Measurements from ENCODE around the gene WHRN.

The WHRN gene

DNA sequence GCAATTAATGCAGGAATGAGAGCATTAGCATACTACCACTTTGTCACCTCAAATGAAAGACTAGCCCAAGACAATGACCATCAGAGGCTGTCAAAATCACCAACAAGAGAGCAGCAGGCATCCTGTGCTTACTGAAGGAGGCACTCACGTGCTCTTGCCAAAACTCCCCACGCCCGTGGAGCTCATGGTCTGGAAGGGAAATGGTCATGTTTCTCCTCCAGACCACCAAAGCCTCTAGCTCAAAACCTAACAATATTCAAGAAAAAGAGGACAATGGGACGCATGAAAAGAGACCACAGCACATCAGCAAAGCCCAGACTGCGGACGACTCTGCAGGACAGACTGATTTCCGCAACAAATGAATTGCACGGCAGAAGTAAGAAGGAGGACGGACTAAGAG, 130.3 kb downstream of the WHRN start:
- no peak for DNase-seq

DNA sequence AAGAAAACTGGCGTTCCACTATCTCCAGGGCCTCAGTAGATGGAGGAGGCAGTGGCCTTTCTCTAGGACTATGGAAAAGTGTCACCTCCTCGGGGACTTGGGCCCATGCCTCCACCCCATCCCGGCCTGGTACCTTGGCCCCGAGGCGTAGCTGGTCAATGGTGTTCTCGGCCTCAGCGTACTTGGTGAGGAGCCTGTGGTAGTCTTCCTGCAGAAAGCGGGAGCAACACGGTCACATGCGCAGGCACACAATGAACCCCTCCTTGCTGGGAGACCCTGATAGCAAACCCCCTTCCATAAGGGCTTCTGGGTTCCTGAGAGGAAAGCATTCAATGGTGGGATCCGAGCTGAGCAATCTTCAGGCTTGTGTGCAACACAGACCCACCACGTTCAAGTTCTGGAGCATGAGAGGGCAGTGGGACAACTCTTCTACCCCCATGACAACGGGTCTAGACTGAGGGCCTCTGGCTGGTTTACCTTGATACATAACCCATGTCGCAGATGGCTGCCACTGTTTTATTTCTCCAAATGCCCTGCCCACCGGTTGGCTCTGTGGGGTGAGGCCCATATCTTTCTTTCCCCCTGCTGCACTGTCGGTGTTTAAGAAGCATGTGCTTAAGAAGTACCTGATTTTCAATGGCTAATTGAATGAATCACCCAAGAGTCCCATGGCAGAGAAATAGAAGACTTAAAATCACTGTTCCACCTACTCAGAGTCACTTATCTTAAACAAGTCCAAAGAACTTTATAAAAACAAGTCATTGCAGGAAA, 131.1 kb downstream of the WHRN start:
- no peak for DNase-seq

DNA sequence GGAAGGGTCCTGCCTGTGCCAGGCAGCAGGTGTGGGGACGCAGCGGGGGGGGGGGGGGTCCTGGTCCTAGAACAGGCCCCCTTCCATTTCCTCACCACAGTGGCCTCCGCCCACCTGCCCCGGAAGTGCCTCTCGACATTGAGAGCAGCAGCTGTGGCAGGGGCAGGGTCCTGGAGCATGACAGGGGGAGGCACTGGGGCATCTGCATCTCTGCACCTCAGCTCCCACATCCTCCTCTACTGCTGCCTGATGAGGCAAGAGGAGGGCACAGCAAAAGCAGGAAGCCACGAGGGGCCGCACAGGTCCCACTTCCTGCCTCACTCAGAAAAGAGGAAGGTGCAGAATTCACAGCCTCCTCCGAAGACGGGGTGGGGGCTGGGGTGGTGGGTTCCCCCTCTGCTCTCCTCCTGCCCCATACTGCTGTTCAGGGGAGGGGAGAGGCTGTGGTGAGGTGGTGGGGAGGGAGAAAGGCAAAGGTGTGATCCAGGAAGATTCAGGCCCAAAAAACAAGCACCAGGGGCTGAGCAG, 132.3 kb downstream of the WHRN start:
- DNase-seq: no peak

DNA sequence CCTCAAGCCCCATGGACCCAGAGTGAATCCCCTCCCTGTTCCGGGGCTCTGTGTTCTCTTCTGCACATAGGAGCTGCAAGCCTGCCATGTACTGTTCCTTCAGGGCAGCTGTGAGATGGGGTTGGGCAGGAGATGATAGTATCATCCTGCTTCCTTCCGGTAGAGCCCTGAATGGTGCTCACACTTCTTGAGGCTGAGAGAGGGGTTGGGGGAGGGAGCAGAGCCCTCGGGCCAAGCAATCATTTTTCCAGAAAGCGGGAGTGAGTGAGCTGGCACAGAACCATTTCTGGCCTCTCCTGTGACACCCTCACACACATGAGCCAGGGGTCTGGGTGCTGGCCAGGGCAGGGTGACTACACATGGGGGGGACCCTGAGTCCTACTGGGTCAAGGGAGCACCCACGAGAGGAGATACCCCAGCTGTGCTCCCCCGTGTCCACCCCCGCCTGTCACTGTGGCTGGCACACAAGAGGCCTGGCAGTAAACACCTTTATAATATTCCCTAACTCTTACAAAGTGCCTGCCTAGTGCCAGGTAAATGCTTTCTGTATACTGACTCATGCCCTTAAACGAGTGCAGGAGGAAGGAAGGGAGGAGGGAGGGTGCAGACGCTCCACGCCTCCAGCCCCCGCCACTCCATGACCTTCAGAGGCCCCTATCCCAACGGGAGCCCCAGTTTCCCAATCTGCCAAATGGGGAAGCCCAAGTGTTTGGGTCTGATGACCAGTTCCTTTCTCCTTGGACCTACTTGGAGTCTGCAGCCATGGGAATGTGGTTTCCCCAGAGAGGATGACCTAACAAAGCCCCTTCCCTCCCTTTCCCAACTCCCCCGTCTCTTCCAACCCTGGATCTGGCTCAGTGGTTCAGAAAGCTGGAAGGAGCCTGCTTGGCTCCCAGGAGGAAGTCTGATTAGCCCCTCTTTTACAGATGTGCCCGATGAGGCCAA, 133.0 kb downstream of the WHRN start:
- no peak for DNase-seq

DNA sequence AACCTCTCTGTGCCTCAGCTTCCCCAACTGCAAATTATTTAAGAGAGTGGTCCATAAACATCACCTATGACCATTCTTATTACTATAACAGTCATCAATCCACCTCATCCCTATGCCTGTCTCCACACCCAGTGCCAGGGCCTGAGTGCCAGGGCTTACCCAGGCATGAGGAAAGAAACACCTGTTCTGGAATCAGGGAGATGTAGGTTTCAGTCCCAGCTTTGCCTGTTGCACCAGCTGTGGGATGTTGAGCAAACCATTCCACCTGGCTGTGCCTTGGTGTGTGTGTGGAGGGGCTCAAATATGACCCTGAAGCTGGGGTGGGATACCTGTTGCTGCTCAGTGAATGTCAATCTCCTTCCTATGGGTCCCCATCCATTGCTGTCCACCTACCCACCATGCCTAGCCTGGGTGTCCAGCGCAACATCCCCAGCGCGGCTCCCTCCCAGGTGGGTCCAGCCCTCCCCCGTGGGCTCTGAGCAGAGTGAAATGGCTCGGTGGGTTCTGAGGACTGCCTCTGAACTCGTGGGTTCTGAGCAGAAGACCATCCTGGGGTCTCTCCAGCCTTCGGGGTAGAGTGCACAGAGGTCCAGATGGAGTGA, 133.8 kb downstream of the WHRN start:
- no peak for DNase-seq

DNA sequence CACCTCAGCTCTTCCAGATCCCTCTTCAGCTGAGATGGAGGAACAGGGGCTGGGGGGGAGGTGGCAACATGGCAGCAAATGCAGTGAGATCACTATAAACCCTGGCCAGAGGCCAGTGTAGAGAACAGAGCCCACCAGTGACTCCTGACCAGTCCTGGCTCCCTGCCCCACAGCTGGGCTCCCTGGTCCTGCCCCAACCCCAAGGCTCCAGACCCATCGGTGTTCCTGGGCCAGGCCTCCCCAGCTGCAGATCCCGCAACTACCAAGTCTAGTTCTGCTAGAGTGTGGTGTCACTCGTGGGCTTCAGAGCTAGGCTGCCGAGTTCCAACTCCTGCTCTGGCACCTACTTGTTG, 134.3 kb downstream of the WHRN start:
- no peak for DNase-seq

DNA sequence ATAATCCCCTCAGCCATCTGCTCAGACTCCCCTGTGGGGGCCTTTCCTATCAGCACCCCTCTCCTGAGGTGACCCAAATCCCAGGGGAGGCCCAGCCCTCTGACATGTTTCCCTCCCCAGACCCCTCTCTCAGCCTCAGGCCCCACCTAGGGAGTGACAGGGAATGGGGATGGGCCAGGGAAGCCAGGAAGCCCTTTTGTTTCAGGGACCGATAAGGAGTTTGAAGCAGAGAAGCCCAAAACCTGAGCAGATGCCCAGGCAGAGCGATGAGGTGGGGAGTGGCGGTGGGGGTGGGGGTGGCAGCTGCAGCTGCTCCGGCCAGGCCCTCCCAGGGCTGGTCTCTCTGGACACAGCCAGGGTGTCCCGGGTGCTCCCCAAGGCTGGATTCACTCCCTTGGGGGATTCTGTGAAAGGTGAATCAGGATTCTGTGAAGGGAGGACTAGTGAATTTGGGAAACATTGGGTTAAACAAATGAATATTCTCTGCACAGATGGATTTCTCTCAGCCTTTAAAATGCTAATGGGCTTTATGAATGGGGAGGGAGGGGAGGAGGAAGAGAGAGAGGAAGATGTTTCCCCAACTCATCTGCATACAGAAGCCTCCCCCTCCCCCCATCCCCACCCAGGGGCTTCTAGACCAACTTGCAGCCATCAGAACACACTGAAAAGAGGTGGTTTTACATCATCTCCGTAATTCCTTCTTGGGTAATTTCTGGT, 134.9 kb downstream of the WHRN start:
- no peak for DNase-seq

DNA sequence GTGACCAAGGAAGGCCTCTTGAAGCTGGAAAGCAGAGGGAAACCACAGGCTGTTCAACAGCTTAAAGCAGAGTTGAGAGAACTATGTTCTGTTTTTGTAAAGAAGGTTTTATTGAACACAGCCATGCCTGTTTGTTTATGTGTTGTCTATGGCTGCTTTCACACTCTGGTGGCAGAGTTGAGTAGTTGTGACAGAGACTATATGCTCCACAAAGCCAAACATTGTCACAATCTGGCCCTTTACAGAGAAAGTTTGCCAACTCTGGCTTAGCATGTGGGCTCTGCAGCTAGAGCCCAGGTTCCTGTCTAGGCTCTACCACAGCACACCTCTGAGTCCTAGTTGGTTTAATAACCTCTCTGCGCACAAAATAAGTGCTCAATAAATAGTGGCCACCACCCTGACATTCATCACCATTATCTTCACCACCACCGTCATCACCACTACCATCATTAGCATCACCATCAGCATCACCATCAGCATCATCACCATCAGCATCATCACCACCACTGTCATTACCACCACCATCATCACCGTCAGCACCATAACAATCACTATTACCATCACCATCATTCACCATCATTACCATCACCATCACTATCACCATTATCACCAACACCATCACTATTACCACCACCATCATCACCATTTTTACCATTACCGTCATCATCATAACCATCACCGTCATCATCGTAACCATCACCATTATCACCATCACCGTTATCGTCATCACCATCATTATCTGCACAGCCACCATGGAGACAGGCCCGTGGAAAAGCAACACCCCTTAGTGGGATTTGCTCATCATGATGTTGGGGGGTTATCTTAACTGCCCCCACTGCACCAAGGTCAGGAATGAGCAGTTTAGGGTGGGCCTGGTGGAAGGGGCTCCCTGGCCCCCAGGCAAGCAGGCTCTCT, 135.8 kb downstream of the WHRN start:
- no peak for DNase-seq

DNA sequence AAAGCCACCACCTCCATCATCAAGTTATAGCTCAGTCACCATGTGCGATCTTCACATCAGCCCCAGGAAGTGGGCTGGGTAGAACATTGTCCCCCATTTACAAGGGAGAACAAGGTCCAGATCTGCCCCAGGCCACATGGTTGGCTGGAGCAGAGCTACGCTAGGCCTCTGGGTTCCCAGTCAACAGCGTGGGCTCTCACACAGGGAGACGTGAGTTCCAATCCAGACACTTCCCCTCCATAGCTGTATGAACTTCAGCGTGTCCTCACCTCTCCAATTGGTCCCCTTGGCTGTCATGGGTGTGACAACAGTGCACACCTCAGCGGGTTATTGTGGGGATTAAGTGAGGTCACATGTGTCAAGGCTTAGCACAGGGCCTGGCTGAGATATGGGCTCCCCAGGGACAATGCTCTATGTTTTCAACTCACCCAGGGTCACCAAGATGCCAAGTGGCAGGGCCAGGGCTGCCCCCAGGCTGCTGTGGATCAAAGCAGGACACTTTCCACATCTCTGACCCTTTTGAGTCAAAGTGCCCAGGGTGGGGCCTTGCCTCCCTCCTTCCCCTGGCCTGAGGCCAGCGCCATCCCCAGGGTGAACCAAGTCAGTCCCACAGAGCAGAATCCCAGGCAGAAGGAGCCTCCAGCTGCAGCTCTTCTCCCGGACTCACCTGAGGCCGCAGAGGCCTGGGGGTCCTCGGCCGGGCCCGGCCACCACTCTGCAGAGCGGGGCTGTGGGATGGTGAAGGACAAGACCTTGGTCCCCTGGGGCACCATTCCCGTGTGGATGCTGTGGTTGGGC, 137.3 kb downstream of the WHRN start:
- DNase-seq: no peak

DNA sequence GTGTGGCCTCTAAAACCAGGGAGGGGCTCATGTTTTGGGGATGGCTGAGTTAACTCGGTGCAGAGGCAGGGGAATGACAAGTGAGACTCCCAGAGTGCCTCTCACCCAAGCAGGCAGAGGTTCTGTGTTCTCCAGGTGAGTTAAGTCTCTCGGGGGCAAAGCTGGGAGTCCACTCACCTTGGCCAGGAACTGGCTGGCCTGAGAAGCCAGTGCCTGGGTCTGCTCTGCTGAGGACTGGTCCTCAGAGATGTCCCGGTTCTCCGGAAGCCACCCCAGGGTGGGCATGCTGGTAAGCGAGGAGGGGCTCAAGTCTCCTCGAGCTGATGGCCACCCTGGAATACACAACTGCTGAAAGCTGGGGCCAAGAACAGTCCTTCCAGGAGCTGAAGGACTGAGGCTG, 137.9 kb downstream of the WHRN start:
- DNase-seq: no peak

DNA sequence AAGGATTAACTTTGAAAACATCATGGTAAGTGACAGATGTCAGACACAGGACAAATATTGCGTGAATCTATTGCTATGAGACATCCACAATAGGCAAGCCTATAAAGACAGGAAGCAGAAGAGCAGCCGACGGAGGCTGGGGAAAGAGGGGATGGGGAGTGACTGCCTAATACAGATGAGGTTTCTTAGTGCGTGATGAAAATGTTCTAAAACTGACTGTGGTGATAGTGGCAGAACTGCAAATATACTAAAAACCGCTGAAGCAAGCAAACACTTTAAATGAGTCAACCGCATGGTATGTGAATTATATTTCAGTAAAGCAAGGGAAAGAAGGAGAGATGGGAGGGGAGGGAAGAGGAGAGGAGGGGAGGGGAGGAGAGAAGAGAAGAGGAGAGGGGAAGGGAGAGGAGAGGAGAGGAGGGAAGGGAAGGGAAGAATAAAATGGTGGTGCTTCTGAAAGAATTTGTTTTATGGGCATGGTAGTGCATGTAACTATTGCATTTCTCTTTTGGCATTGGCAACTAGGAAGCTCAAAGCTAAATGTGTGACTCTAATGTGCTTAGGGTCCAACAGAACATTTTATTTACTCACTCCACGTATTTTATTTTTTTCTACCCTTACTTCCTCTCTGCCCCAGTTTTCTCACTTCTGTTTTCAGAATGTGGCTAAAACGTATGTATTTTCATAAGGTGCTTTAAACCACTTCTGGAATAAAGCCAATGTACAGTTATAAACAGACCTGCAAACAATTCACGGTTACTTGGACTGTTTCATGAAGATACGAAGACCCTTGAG, 138.7 kb downstream of the WHRN start:
- DNase-seq: no peak

DNA sequence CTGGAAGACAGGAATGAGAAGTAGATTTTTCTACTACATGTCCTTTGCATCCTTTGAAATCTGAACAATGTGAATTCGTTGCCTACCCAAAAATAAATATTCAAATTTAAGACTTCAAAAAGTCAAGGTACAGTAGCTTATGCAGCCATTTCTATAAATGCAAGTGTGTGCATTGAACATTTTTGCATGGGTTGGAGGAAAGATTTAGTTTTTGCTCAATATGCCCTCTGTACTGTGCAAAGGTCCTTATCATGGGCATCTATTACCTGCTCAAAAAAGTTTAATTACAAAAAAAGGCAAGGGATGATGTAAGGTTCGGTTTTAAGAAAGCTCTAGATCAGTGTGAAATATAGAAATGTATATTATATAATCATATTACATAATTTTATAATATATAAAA, 140.1 kb downstream of the WHRN start:
- no peak for DNase-seq

DNA sequence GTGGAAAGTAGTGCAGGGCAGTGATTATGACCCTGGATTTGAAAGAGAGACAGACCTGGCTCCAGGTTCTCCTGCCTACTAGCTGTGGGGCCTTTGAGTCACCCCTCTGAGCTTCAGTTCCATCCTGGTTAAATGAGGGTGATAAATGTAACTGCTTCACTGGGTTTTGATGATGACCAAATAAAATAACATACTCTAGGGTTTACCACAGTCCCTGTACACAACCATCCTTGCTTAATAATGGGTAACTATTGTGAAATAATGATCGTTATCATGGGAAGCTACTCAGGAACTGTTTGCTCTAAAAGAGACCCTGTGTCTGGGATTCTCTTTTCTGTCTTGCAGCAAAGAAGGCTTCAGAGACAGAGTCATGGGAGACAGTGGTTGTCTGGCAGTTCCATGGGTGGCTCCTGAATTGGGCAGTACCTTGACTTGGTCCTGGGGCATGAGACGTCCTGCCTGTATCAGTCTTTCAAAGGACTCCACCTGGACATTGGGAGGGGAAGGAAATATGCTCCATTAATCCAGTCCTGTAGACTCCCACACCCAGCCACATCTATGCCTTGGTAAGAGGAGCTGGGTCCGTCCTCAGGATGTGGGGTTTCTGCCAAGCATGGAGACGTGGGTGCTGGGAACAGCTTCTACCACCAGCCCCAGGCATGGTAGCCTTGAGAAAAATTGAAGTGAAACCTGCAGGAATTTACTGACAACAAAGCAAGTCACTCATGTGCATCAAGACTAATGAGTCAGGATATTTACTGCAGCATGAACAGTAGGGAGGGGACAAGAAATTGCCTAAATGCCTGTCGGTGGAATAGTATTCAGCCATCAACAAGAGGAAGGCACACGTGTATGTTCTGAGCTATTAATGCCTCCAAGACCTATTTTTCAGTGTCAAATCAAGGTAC, 140.9 kb downstream of the WHRN start:
- DNase-seq: no peak

DNA sequence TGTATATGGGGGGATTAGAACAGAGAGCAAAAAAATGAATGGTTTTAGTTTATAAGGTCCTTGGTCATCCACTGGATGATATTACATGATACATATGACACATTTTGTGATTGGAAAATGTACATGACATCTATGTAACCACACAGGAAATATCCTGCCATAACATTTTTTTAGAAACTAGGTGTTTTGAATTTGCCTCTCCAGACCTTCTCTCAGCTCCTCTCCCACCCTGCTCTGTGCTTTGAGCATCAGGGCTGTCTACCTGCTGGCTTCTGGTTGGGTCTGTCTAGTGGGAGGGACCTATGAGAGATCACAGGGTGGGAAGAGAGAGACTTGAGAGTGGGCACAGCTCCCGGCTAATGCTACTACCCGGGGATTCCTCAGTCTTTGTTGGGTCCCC, 141.8 kb downstream of the WHRN start:
- no peak for DNase-seq

DNA sequence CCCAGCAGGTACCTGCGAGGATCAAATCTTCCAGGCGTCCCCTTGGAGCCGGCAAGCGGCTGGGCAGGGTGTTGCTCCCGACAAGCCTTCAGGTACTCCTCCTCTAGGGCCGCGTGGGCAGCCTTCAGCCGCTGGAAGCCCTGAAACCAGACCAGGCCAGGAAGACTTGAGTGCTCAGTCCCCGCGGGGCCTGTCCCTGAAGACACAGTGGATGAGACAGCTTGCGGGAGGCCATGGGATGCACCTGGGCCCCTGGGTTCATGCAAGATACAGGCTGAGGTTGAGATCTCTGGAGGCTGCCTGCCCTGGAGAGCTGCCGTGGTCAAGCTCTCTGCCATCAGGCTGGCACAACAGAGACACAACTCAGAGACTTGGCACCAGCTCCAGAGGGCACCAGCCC, 142.9 kb downstream of the WHRN start:
- DNase-seq: no peak

DNA sequence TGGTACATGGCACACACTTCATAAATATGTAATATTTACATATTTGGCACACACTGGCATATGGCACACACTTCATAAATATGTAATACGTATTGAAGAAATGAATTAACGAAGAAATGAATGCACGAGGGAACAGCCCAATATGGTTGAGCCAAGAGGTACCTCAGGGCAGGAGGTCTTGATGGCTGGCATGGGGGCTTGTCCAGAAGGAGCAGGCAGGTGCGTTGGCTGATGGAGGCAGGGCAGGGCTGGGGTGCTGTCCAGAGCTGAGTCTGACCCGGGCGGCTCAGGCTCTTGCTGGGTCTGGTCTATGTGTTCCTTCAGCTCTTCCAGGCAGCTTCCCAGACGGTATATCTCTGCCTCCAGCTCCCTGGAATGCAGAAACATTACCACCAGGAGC, 143.7 kb downstream of the WHRN start:
- no peak for DNase-seq

DNA sequence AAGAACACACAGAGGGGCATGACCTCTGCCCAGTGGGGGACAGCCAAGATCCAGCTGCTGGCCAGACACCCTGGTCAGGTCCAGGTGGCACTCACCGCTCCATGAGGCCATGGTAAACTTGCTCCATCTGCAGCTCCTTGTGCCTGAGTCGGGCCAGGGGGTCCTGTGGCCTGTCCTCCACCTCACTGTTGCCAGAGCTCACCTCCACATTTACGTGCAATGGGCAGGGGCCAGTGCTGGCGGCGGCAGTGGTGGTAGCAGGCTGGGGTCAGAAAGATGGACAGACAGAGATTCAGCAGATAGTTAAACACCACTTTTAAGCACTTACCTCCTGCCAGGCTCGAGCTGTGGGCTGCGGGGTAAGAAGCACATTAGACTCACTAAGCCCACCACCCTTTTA, 145.5 kb downstream of the WHRN start:
- no peak for DNase-seq

DNA sequence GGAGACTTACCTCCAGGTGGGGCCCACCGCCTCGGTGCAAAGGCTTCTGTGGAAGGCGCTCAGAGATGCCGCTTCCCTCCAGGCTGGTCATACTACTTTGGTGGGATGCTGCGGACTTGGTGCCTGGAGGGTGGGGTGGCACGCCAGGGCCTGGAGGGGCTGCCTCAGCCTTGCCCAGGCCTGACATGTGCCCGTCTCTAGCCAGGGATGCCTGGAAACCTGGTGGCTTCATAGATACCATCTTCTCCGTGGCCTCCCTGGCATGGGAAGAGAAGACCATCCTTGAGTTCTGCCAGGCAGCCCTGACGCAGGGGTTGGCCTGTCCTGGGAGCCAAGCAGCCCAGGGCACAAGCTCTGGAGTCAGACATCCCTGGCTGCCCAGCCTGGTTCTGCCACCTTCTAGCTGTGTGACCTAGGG, 147.4 kb downstream of the WHRN start:
- DNase-seq: no peak

DNA sequence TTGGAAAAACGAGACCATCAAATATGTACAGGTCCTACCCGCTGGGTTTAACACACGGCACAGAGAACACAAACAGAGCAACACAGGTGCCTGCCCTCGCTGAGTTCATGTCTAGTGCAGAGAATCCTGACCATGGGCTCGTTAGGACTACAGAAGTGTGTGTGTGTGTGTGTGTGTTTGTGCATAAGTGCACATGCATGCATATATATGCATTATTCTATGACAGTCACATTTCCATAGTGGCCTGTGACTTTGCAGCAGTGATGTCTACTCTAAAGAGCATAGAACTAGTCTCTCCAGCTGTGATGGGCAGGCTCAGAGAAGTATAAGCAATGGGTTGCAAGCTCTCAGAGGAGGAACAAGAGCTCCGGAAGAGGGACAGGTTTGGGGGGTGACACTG, 147.9 kb downstream of the WHRN start:
- DNase-seq: no peak
